Measurements from ENCODE around the gene KIAA1671.
"Not testable (repeated sequence)": the region's sequence is repeated elsewhere in the genome, so short reads cannot be mapped to it uniquely, and the experiment has no call there.

The KIAA1671 gene

DNA sequence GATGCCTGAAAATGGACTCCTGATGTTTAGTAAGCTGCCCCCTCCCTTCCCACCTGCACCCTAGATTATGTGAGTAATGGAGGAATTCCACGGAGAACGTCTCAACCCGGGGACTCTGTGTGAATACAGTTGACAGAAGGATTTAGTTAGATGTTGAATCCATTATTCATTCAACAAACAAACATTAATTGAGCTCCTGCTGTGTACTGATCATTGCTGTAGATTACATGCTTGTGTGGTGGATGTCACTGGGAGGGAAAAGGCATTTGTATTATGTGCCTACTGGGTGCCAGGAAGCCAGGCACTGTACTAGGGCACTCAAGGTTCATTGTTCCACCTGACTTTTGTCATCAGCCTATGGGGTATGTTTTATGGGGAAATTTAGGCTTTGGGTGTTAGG is 224.3 kb downstream of the KIAA1671 start:
- no peak for DNase-seq

DNA sequence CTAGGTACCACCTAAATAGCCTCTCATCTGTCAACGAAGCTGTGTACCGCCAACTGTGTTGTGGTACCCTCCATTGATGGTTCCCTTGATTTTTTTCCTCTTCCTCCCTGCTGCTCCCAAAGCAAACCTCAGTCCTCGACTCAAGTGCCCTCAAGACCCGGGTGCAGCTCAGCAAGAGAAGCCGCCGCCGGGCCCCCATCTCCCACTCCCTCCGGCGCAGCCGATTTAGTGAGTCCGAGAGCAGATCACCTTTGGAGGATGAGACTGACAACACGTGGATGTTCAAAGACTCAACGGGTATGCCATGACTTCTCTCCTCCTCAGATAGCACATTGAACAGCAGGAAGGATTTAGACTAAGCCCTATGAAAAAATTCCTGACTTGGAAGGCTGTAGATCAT is 224.7 kb downstream of the KIAA1671 start:
- no peak for DNase-seq

DNA sequence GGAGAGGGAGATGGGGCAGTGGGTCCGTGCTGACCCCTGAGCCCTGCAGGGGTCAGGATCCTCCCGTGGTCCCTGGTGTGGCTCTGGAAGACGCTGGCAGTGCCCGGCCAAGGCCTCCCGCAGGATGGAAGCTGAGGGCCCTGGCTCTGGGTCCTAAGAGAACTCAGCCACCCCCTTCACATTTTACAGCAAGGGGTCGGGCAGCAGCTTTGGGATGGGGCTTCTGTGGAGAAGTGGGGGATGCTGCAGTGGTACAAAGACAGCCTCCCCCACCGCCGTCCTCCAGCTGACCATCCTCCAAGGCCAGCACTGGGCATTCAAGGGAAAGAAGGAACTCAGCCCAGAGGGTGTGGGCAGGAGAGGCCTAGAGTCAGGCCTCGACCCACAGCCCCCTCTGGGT is 225.4 kb downstream of the KIAA1671 start:
- no peak for DNase-seq

DNA sequence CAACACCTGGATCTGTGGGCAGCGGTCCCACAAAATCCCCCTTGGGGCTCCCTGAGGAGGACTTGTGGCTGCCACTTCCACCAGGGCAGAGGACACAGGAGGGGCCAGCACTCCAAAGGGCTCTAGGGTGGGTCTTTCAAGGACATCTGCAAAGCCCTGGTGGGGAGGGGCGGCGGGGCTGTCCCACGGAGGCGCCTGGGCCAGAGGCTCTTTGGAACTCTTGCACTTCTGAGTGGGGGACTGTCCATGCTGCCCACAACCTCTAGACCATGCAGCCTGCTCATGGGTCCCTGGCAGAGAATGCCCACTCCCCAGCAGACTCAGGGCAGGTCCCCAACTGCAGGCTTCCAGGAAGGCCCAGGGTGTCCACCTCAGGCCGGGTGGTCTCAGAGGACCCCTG is 225.8 kb downstream of the KIAA1671 start:
- DNase-seq, result not testable (repeated sequence)

GRCh38 chr22:25178869-25179631 is 226.5 kb downstream of the KIAA1671 start:
- not testable (repeated sequence) for DNase-seq

DNA sequence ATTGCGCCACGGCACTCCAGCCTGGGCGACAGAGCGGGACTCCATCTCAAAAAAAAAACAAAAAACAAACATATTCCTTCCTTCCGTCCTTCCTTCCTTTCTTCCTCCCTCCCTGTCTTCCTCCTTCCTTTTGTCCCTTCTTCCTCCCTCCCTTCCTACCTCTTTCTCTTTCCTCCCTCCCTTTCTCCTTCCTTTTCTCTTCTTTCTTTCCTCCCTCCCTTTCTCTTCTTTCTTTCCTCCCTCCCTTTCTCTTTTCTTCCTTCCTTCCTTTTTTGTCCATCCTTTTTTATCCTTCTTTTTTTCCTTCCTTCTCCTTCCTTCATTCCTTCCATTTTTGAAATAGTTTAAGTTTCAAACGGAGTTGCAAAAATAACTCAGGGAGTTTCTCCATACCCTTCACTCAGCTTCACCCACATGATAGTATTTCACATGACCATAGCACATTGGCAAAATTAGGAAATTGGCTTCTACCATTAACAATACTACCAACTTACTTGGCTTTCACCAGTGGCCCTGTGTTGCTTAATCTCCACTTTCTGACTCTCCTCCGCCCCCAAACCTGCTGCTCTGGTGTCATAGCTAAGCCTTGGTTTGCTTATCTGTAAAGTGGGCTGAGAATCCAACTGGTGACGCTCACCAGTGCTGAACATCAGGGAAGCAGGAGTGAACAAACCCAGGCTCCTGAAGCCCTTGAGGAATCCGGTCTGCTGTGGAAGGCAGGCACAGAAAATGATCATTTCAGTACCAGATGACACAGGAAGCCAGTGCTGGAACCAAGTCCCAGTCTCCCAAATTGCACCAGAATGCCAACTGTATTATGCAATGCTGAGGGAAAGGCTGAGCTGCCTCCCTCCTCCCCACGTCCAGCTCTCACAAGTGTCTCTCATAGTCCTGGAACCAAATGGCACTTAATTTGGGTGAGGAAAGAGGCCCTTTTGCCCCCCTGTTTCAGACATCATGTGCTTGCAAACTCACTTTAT is 229.9 kb downstream of the KIAA1671 start:
- no peak for DNase-seq

DNA sequence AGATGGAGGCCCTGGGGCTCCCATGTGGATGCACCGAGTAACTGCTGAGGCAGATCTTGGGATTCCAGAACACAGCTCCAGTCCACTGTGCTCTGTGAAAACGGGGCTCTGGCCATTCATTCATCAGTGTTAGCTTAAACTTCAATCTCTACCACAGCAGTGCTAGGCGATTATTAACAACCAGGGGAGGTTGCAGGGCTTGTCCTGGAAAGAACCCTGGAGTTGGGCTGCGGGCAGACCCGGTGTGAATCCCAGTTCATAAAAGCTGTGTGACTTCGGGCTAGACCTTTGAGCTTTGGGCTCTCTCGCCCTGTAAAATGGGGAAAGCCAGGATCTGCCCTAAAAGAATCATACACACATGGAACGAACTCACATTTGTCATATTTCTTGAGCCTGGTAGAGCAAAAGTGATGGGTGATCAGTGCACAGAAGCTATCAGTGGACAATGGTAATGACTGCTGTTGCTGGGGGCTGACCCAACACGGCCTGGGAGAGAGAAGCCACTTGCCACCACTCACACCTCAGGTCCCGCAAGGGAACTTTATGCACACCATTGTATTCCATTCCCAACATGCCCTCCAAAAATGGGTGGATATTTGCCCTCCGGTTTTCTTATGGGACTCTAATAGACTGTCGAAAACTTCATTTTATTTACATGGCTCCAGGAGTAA is 231.6 kb downstream of the KIAA1671 start:
- DNase-seq, result no peak

DNA sequence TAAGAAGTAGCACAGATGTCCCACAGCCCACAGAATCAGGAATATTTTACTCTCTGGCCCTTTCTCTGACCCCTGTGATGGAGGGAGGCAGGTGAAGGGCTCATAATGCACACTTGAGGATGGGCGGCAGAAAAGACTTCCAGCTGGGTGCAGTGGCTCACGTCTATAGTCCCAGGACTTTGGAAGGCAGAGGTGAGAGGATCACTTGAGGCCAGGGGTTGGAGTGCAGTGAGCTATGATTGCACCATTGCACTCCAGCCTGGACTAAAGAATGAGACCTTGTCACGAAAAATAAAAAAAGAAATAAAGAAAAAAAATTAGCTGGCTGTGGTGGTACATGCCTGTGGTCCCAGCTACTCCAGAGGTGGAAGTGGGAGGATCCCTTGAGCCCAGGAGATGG is 233.6 kb downstream of the KIAA1671 start:
- DNase-seq, result no peak

DNA sequence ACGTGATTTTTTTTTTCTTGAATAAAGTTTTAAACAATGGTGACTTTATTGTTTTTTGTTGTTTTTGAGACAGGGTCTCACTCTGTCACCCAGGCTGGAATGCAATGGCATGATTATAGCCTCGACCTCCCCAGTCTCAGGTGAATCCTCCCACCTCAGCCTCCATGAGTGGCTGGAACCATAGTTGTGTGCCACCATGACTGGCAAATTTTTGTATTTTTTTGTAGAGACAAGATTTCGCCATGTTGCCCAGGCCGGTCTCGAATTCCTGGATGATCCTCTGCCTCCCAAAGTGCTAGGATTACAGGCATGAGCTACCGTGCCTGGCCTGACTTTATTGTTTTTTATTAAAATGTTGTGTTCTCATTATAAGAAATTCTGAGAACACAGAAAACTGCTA is 235.0 kb downstream of the KIAA1671 start:
- no peak for DNase-seq

- no peak for DNase-seq
These were observed 239.9 kb downstream of the KIAA1671 start for GRCh38 chr22:25192406-25192805.

GRCh38 chr22:25193130-25193529 is 240.6 kb downstream of the KIAA1671 start:
- no peak for DNase-seq

GRCh38 chr22:25193548-25193947 is 241.0 kb downstream of the KIAA1671 start:
- DNase-seq, result no peak

DNA sequence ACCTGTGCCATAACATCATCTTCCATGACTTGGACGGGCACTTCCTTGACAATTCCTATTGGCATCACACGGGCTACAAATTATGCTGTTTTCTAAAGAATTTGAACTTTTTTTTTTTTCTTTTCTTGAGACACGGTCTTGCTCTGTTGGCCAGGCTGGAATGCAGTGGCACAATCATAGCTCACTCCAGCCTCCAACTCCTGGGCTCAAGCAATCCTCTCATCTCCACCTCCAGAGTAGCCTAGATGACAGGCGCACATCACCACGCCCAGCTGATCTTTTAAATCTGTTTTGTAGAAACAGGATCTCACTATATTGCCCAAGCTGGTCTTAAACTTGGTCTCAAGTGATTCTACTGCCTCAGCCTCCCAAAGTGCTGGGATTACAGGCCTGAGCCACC is 243.8 kb downstream of the KIAA1671 start:
- DNase-seq, result no peak

GRCh38 chr22:25197340-25197739 is 244.8 kb downstream of the KIAA1671 start:
- DNase-seq, result no peak

DNA sequence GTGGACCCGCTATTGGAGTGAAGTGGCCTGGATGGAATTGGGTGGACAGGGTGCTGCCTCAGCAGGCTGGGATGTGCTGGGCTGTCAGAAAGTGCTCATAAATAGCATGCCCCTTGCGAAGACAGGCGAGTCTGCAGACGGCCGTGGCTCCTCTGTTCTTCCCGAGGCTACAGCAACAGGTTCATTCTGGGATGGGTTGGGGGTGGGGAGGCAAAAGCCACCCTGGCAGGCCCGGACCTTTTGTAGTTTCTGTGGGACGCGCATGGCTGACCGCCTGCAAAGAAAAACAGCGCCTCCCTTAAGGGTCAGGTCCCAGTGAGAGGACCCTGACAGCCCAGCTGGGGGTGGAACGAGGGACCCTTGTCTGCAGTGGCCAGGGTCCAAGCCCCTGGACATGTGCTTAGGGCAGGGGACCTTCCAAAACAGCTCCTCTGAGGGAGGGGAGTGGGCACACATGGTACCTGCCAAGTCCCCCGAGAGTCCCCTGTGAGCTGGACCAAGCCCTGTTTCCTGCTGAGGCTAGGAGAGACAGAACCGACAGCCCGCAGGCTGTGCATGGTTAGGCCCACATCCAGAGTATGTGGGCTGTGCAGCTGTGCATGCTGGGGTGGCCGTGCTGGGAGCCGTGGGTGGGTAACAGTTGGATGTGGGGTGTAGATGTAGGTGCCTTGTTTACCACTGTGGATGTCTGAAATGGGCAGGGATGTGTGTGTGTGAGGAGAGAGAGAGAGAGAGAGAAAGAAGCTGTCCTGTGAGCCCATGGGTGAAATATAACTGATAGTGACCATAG is 247.4 kb downstream of the KIAA1671 start, which contains the start of gene CRYBB3:
Gene CRYBB3 (plus strand): TSS at position 128 of the 790 bp plus-strand sequence. CDS start 1,539 bp downstream, outside the sequence.
- no peak for DNase-seq

- no peak for DNase-seq
These were observed 248.5 kb downstream of the KIAA1671 start for GRCh38 chr22:25200967-25201366.

DNA sequence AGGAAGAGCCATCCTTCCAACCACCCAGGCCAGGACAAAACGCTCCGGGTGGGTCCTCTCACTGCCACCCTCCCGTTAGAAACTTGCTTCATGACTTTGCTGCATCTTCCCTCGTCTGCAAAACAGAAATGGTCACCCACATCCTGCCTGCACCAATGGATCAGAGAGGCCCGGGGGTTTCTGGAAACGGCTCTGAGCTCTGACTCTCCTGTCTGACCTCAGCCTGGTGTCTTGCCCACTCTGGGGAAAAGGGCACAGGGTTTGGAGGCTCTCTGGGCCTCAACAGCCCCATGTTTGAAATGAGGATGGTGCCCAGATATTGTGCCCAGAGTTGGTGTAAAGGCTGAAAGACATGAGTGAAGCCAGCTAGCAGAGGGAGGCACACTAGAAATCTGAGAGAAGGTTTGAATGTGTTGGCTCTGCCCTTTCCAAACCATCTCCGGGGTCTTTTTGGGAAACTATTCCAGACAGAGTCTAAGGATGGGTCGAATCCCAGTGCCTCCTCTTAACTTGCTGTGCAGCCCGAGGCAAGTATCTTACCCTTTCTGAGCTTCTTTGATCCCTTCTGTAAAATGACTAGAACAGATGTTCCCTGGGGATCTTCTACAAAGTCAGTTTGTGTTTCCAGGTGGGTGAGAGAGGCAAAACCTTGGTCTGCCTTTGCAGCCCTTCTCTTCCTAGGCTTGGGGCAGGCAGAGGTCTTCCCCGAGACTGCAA is 249.2 kb downstream of the KIAA1671 start:
- no peak for DNase-seq

- peak; percentile 56 for DNase-seq
These were observed 249.9 kb downstream of the KIAA1671 start for GRCh38 chr22:25202290-25202921.

DNA sequence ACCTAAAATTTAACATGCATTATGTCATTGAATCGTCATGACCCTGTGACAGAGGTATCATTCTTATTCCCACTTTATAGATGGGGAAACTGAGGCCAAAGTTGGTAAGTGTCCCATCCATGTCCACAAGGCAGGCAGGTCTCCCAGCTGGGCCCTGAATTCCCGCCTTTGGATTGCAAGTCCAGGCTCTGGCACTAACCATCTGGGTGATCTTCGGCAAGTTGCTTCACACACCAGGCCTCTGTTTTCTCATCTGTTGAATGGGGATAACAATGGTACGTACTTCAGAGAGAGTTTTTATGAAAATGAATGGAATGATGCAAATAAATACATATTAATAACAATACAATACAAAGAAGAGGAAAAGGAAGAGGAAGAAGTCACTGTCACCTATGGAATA is 250.6 kb downstream of the KIAA1671 start:
- no peak for DNase-seq

GRCh38 chr22:25204547-25204946 is 252.0 kb downstream of the KIAA1671 start:
- DNase-seq, result not testable (repeated sequence)

- DNase-seq, result no peak
These were observed 253.3 kb downstream of the KIAA1671 start for GRCh38 chr22:25205847-25206246.
